ENCODE results near the gene EGFLAM.

GRCh38 chr5:38317868-38318267 is 59.5 kb downstream of the EGFLAM start:
- TF ChIP-seq, protein P1, sequence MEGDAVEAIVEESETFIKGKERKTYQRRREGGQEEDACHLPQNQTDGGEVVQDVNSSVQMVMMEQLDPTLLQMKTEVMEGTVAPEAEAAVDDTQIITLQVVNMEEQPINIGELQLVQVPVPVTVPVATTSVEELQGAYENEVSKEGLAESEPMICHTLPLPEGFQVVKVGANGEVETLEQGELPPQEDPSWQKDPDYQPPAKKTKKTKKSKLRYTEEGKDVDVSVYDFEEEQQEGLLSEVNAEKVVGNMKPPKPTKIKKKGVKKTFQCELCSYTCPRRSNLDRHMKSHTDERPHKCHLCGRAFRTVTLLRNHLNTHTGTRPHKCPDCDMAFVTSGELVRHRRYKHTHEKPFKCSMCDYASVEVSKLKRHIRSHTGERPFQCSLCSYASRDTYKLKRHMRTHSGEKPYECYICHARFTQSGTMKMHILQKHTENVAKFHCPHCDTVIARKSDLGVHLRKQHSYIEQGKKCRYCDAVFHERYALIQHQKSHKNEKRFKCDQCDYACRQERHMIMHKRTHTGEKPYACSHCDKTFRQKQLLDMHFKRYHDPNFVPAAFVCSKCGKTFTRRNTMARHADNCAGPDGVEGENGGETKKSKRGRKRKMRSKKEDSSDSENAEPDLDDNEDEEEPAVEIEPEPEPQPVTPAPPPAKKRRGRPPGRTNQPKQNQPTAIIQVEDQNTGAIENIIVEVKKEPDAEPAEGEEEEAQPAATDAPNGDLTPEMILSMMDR (conservative IDR thresholded peaks at IDR 0.05; ENCODE audit: low read depth, low read length) = no peak
- no peak for TF ChIP-seq EZH2 (IDR thresholded peaks at IDR 0.05; ENCODE audit: borderline replicate concordance, low read depth, low read length, poor library complexity, severe bottlenecking)
